Smooth muscle cell of the pulmonary artery (primary cell): Measurements from ENCODE around the gene ESRRA. TPM values are rescaled to one million over a fixed set of nuclear protein-coding genes. Genes with fewer than 3 reads are reported as not detected.

Experiments
- total RNA-seq: library from RNA; depleted of rRNA; stranded (reverse); fragments of >200 nt; gene quantifications from 2 replicates; pipeline ENCODE4 v1.2.3, GENCODE V29; 2014

Gene ESRRA
- 26.0 and 31.1 TPM in 2 replicates for total RNA-seq

GRCh38 chr11:64305075-64305690 is at the start of gene ESRRA:
ESRRA (plus strand) TSS chr11:64305524; CDS start chr11:64307180, 1,656 bp downstream.

DNA sequence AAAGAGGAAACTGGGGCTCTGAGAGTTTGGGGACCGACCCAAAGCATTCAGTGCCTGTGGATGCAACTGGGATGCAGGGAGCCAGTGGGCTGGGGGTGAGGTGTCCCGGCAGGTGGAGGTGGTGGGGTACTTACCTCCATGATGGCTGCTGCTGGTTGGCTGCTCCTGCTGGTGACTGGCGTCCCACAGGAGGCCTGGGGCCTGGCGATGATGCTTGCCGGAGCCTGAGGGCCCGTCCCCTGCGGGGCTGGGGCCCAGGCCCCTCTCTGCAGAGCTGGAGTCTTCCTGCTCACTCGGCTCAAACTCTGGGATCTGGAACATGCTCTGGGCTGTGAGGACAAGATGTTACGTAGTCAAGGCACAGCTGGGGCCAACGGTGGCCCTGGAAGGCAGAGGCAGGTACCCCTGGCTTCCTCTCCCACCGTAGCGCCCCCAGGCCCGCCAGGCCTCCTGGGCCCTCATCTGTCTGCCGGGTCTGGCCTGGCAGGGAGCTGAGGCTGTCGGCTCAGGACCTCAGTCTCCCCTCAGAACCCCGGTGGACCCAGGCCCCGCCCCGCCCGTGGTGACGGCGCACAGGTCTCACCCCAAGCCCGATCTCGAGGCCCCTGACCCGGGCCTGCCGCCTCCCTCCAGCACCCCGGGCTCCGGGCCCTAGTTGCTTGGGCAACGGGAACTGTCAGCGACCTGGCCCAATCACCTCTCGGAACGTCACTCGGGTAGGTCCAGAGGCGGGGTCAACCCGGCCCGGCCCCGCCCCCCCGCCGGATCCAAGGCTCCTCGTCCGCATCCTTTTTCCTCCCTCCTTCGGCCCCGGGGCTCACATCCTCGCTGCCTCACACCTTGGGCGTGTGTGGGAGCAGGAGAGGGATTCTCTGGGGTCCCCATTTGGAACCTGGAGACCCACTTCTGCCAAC is 21.0 kb upstream of the ESRRA start, which contains the start of gene BAD:
Gene BAD, minus strand, starts transcription at position 618 of the 914 bp plus-strand sequence. Its CDS starts 297 bp downstream, at position 321.

GRCh38 chr11:64284962-64285884 is 20.1 kb upstream of the ESRRA start, which contains the start of gene GPR137:
GPR137 (plus strand) TSS chr11:64285848; CDS start chr11:64286525, 677 bp downstream.

DNA sequence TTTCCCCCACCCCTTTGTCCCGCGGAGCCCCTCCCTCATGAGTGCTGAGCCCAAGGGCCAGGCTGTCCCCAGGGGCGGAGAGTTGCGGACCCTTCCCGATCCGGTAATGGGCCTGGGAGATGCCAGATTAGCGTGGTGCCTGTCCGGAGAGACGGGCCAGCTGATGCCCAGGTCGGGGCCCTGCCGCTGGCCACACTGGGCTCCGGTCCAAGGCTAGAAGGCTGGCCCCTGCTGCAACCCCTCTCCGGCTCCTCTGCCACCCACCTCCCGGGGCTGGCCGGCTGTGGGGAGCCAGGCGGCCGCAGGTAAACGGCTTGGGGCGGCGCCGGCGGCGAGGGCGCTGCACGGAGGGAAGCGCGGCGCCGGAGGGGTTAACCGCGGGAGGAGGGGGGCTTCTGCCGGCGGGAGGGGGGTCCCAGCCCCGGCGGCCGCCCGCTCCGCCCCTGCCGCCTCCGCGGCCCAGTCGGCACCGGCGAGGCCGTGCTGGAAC is 14.0 kb upstream of the ESRRA start, which contains the start of gene KCNK4:
Gene KCNK4, plus strand, starts transcription at position 41 of the 490 bp plus-strand sequence. CDS start 1,717 bp downstream, outside the sequence.

GRCh38 chr11:64299847-64300648 is 5.3 kb upstream of the ESRRA start, which contains the start of gene CATSPERZ:
CATSPERZ (plus strand) TSS chr11:64300358; CDS start chr11:64300411, 53 bp downstream.

GRCh38 chr11:64317325-64317960 is 12.1 kb downstream of the ESRRA start, which contains the start of gene TRMT112:
TRMT112 (minus strand) TSS chr11:64317559; CDS start chr11:64317526, 33 bp downstream.

GRCh38 chr11:64317961-64318765 is 12.8 kb downstream of the ESRRA start, which contains the start of gene PRDX5:
PRDX5 (plus strand) TSS chr11:64318121; CDS start chr11:64318216, 95 bp downstream.

DNA sequence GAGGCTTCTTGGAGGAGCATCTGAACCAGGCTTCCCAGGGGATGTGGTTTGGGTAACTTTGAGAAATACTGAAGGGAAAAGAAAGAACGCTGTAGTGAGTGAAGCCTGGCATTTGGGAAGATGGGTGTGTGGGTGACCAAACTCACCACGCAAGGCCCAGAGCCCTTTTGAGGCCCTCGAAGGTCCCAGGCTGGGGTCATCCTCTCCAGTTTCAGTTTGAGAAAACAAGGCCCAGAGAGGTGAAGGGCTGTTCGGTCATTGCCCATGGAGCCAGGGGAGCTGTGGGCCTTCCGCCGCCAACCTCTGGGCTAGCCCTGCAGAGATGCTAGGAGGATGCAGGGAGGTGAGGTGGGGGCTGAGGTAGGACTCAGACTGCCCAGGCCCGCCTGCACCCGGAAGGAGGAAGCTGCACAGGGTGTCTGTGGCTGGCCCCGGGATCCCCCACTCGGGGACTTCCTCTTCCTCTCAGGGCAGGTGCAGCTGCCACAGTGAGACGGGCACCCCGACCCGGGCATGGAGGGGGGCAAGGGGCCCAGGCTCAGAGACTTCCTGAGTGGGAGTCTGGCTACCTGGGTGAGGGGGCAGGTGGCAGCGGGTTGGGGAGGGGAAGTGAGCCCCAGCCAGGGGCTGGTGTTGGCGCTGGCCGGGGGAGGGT is 34.6 kb downstream of the ESRRA start, which contains the start of gene CCDC88B:
Gene CCDC88B, plus strand, starts transcription at position 451 of the 655 bp plus-strand sequence. Its CDS starts 63 bp downstream, at position 514.

GRCh38 chr11:64358907-64359711 is 53.8 kb downstream of the ESRRA start, which contains the start of gene RPS6KA4:
RPS6KA4 (plus strand) TSS chr11:64359162; CDS start chr11:64359236, 74 bp downstream.

Other genes with a start within 250 kb of the ESRRA start
- gene MACROD1, start 139.4 kb upstream of the ESRRA start, total RNA-seq = 12.6 and 19.2 TPM in 2 replicates
- gene STIP1, start 119.4 kb upstream of the ESRRA start, total RNA-seq = 111 and 134 TPM in 2 replicates
- gene FERMT3, start 98.8 kb upstream of the ESRRA start, total RNA-seq = 4.1 and 21.1 TPM in 2 replicates
- 26.2 and 30.4 TPM in 2 replicates for gene TRPT1, start 79.3 kb upstream of the ESRRA start, total RNA-seq
- 46.1 and 50.8 TPM in 2 replicates for gene NUDT22, start 79.2 kb upstream of the ESRRA start, total RNA-seq
- gene DNAJC4, start 75.0 kb upstream of the ESRRA start, total RNA-seq = 13.2 and 14.5 TPM in 2 replicates
- 54.3 and 83.2 TPM in 2 replicates for gene VEGFB, start 70.9 kb upstream of the ESRRA start, total RNA-seq
- gene FKBP2, start 64.4 kb upstream of the ESRRA start, total RNA-seq = 80.7 and 81.8 TPM in 2 replicates
- 144 and 186 TPM in 2 replicates for gene PPP1R14B, start 58.6 kb upstream of the ESRRA start, total RNA-seq
- gene PLCB3, start 54.0 kb upstream of the ESRRA start, total RNA-seq = 39.9 and 51.0 TPM in 2 replicates
- gene BAD, start 20.9 kb upstream of the ESRRA start, total RNA-seq = 52.2 and 56.6 TPM in 2 replicates
- gene GPR137, start 19.7 kb upstream of the ESRRA start, total RNA-seq = 14.8 and 15.1 TPM in 2 replicates
- 0.13 and 0.20 TPM in 2 replicates for gene KCNK4, start 14.2 kb upstream of the ESRRA start, total RNA-seq
- gene CATSPERZ, start 5.2 kb upstream of the ESRRA start, total RNA-seq = not detected in 2 replicates
- 150 and 180 TPM in 2 replicates for gene TRMT112, start 12.0 kb downstream of the ESRRA start, total RNA-seq
- 148 and 174 TPM in 2 replicates for gene PRDX5, start 12.6 kb downstream of the ESRRA start, total RNA-seq
- 0.85 and 1.2 TPM in 2 replicates for gene CCDC88B, start 34.7 kb downstream of the ESRRA start, total RNA-seq
- gene RPS6KA4, start 53.6 kb downstream of the ESRRA start, total RNA-seq = 37.9 and 52.5 TPM in 2 replicates